PC-3 (cell line): ENCODE measurements around the gene ALG9. TPM values are rescaled to one million over a fixed set of nuclear protein-coding genes. Genes with fewer than 3 reads are reported as not detected.
A peak's percentile ranks its signal among the peaks of the same experiment; 100 is the strongest.

Experiments
- ATAC-seq: fragments of 200-7000 bp; cut with Tn5 transposase; 2 replicates; pipeline ENCODE4 v1.9.1; 2020; ENCODE audit warnings: mild to moderate bottlenecking, moderate library complexity
- BruUV-seq: library from RNA; stranded (reverse); fragments of 400-500 nt; replicated peaks from 2 replicates; lab custom pipeline; 2021; lab: Mats Ljungman, UMichigan
- CTCF ChIA-PET: fragments of 300-600 bp; sonication (Branson Sonifier 250); formaldehyde crosslinking; loops from one replicate; lab custom pipeline; 2022; ENCODE audit warnings: antibody characterized with exemption; lab: Charles Lee
- POLR2A ChIA-PET: fragments of 300-600 bp; sonication (Branson Sonifier 250); formaldehyde crosslinking; loops from one replicate; lab custom pipeline; 2022; ENCODE audit warnings: antibody characterized with exemption; ENCODE audit not compliant: unreplicated experiment; lab: Charles Lee
- DNase-seq: peaks from one replicate; pipeline ENCODE4 v3.0.0-alpha.2; 2015
- H2AFZ ChIP-seq: fragments of 300-600 bp; sonication (generic); 2 replicates; pipeline ENCODE4 v1.6.0; 2016; ENCODE audit warnings: antibody characterized with exemption, low read length
- H3F3A ChIP-seq: fragments of 300-600 bp; sonication (generic); one replicate; pipeline ENCODE4 v1.6.0; 2017; ENCODE audit warnings: antibody characterized with exemption, low read length, control low read depth, mild to moderate bottlenecking; ENCODE audit not compliant: unreplicated experiment
- H3K27ac ChIP-seq: fragments of 300-600 bp; sonication (generic); 2 replicates; pipeline ENCODE4 v1.5.1; 2016; ENCODE audit warnings: mild to moderate bottlenecking, low read length
- H3K27me3 ChIP-seq: fragments of 300-600 bp; sonication (generic); 2 replicates; pipeline ENCODE4 v1.6.1; 2016; ENCODE audit warnings: low read length, mixed read lengths
- H3K36me3 ChIP-seq: fragments of 300-600 bp; sonication (generic); 2 replicates; pipeline ENCODE4 v1.6.1; 2016; ENCODE audit warnings: low read depth, mixed run types, low read length, mixed read lengths
- H3K4me1 ChIP-seq: fragments of 300-600 bp; sonication (generic); 2 replicates; pipeline ENCODE4 v1.5.1; 2016; ENCODE audit warnings: low read length; ENCODE audit not compliant: insufficient read depth
- H3K4me2 ChIP-seq: fragments of 300-600 bp; sonication (generic); 2 replicates; pipeline ENCODE4 v1.6.0; 2016; ENCODE audit warnings: low read length
- H3K4me3 ChIP-seq: fragments of 300-600 bp; sonication (generic); 2 replicates; pipeline ENCODE4 v1.5.1; 2016; ENCODE audit warnings: mild to moderate bottlenecking, low read length, mixed read lengths
- H3K79me2 ChIP-seq: fragments of 300-600 bp; sonication (generic); 2 replicates; pipeline ENCODE4 v1.6.1; 2017; ENCODE audit warnings: low read length, mixed read lengths
- H3K9ac ChIP-seq: fragments of 300-600 bp; sonication (generic); 2 replicates; pipeline ENCODE4 v1.6.0; 2016; ENCODE audit warnings: mild to moderate bottlenecking, low read length
- H3K9me2 ChIP-seq: fragments of 300-600 bp; sonication (generic); replicated peaks from 2 replicates; pipeline ENCODE4 v1.6.1; 2016; ENCODE audit warnings: mixed run types, low read length, mixed read lengths
- H3K9me3 ChIP-seq: fragments of 300-600 bp; sonication (generic); 2 replicates; pipeline ENCODE4 v1.6.1; 2016; ENCODE audit warnings: low read length, mixed read lengths
- H4K20me1 ChIP-seq: fragments of 300-600 bp; sonication (generic); 2 replicates; pipeline ENCODE4 v1.6.1; 2016; ENCODE audit warnings: low read length, mixed read lengths
- EZH2 ChIP-seq: fragments of 300-600 bp; sonication (generic); IDR thresholded peaks from one replicate; pipeline ENCODE4 v1.6.1; 2017; ENCODE audit warnings: antibody characterized with exemption, mild to moderate bottlenecking, low read length; ENCODE audit not compliant: unreplicated experiment
- EZH2phosphoT487 ChIP-seq: fragments of 300-600 bp; sonication (generic); IDR thresholded peaks from 2 replicates; pipeline ENCODE4 v1.6.1; 2018; ENCODE audit warnings: mild to moderate bottlenecking, antibody characterized with exemption, low read length, borderline replicate concordance
- intact Hi-C: fragments of 100-400 bp; cut with micrococcal nuclease; formaldehyde crosslinking; loops from 2 replicates; pipeline ENCODE4 v1.9.0; 2023
- total RNA-seq: library from RNA; depleted of rRNA; stranded (reverse); fragments of >200 nt; gene quantifications from 2 replicates; pipeline ENCODE4 v1.2.3, GENCODE V29; 2014
- TF ChIP-seq, protein P1 (sequence below): fragments of 300-600 bp; sonication (generic); conservative IDR thresholded peaks from 2 replicates; pipeline ENCODE4 v1.5.1; 2017; ENCODE audit warnings: antibody characterized with exemption, low read depth, mild to moderate bottlenecking, low read length

Gene ALG9
- total RNA-seq, 1 experiment from 2014 or later = 34.3 TPM

- H4K20me1 ChIP-seq = no peaks in the 10 kb centered on the region
- TSS peak; percentile 91 for BruUV-seq
- peaks cover 9% of the 10 kb centered on the region for H3K4me1 ChIP-seq
- no peaks in the 10 kb centered on the region for H3K79me2 ChIP-seq
- peak overlapping the region; percentile 92 for H3K4me2 ChIP-seq
- TF ChIP-seq EZH2 = no peak
- TF ChIP-seq EZH2phosphoT487 = no peak
- TF ChIP-seq, protein P1, sequence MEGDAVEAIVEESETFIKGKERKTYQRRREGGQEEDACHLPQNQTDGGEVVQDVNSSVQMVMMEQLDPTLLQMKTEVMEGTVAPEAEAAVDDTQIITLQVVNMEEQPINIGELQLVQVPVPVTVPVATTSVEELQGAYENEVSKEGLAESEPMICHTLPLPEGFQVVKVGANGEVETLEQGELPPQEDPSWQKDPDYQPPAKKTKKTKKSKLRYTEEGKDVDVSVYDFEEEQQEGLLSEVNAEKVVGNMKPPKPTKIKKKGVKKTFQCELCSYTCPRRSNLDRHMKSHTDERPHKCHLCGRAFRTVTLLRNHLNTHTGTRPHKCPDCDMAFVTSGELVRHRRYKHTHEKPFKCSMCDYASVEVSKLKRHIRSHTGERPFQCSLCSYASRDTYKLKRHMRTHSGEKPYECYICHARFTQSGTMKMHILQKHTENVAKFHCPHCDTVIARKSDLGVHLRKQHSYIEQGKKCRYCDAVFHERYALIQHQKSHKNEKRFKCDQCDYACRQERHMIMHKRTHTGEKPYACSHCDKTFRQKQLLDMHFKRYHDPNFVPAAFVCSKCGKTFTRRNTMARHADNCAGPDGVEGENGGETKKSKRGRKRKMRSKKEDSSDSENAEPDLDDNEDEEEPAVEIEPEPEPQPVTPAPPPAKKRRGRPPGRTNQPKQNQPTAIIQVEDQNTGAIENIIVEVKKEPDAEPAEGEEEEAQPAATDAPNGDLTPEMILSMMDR = no peak
- ChIA-PET CTCF (no interaction called here), POLR2A (no interaction called here)
- H3K9me3 ChIP-seq = no peaks in the 10 kb centered on the region
- intact Hi-C loops = loop anchor here (1.0 to 5.0 kb wide), 5 partner anchors 47 to 277 kb away; partner anchors contain the start of genes NKAPD1, PIH1D2, SDHD and TIMM8B
- no peaks in the 10 kb centered on the region for H3K36me3 ChIP-seq
- no peaks in the 10 kb centered on the region for H3K27me3 ChIP-seq
- no peaks in the 10 kb centered on the region for H3K9me2 ChIP-seq
- ATAC-seq = no peak
- H3K27ac ChIP-seq = peak overlapping the region; percentile 79
- DNase-seq = no peak
- H2AFZ ChIP-seq = peak overlapping the region; percentile 96
- H3K4me3 ChIP-seq = peak overlapping the region; percentile 80
- peak overlapping the region; percentile 83 for H3K9ac ChIP-seq
- no peaks in the 10 kb centered on the region for H3F3A ChIP-seq
These were observed 8.2 kb upstream of the ALG9 start for GRCh38 chr11:111879637-111879960.

- no peaks in the 10 kb centered on the region for H3F3A ChIP-seq
- H4K20me1 ChIP-seq = no peaks in the 10 kb centered on the region
- ChIA-PET POLR2A (interaction anchor here (1.0 kb wide), 1 partner anchor 47 kb away, joined by 4 read pairs; no protein-coding TSS in a partner anchor), CTCF (interaction anchor here (0.6 to 1.1 kb wide), 3 partner anchors 53 to 200 kb away, joined by 3 to 7 read pairs (median 4); no protein-coding TSS in a partner anchor)
- H3K9me2 ChIP-seq = no peaks in the 10 kb centered on the region
- no peaks in the 10 kb centered on the region for H3K79me2 ChIP-seq
- no TSS peak for BruUV-seq
- peak within 1 kb of the TSS; percentile 96 for H2AFZ ChIP-seq
- DNase-seq (peak; percentile 99), ATAC-seq (peak; percentile 84)
- no peaks in the 10 kb centered on the region for H3K36me3 ChIP-seq
- peak within 1 kb of the TSS; percentile 80 for H3K4me3 ChIP-seq
- peak within 1 kb of the TSS; percentile 92 for H3K4me2 ChIP-seq
- peak within 1 kb of the TSS; percentile 79 for H3K27ac ChIP-seq
- peaks cover 9% of the 10 kb centered on the region for H3K4me1 ChIP-seq
- TF ChIP-seq EZH2phosphoT487 = no peak
- TF ChIP-seq, protein P1 = peak; percentile 91
- H3K9me3 ChIP-seq = no peaks in the 10 kb centered on the region
- no peaks in the 10 kb centered on the region for H3K27me3 ChIP-seq
- intact Hi-C loops = loop anchor here (1.0 to 5.0 kb wide), 6 partner anchors 47 to 278 kb away; partner anchors contain the start of genes NKAPD1, PIH1D2, SDHD and TIMM8B
- H3K9ac ChIP-seq = peak within 1 kb of the TSS; percentile 83
These were observed 7.7 kb upstream of the ALG9 start, which contains the start of the genes CFAP68 and FDXACB1 for GRCh38 chr11:111878849-111879636. Gene CFAP68 (plus strand): TSS chr11:111879541. CDS start chr11:111879561, 20 bp downstream. Gene FDXACB1 (minus strand): TSS chr11:111879165. CDS start chr11:111879132, 33 bp downstream.
